ENCODE measurements around the gene SRSF6. TPM values are rescaled to one million over a fixed set of nuclear protein-coding genes. Genes with fewer than 3 reads are reported as not detected.
A peak's percentile ranks its signal among the peaks of the same experiment; 100 is the strongest.
"Not testable (repeated sequence)": the region's sequence is repeated elsewhere in the genome, so short reads cannot be mapped to it uniquely, and the experiment has no call there.

The SRSF6 gene
- total RNA-seq, 1 experiment from 2014 or later, result 335 TPM

- CTCF ChIA-PET, result no interaction called here
- Mint-ChIP-seq H3K27me3 (ENCODE audit: insufficient read depth, unreplicated experiment) (no peaks in the 10 kb centered on the region), H3K4me3 (ENCODE audit: unreplicated experiment) (no peak overlapping the region), H3K36me3 (ENCODE audit: insufficient read depth, unreplicated experiment) (no peaks in the 10 kb centered on the region), H3K9me3 (ENCODE audit: unreplicated experiment) (no peaks in the 10 kb centered on the region), H3K27ac (ENCODE audit: unreplicated experiment) (no peak overlapping the region), H3K4me1 (ENCODE audit: low read depth, unreplicated experiment) (no peaks in the 10 kb centered on the region)
- Histone ChIP-seq H3K4me3 (ENCODE audit: low read depth, low read length) (no peak overlapping the region), H3K36me3 (ENCODE audit: control insufficient read depth, insufficient read depth, low read length) (no peaks in the 10 kb centered on the region), H3K27me3 (replicated peaks; ENCODE audit: control insufficient read depth, insufficient read depth, low read length) (no peaks in the 10 kb centered on the region; the same call in 1 of the 2 replicates), H3K4me1 (no peaks in the 10 kb centered on the region), H3K9me3 (0 out of 2 replicates have a peak, but pooled peaks cover 4% of the 10 kb centered on the region)
- intact Hi-C loops (cut with micrococcal nuclease; ENCODE audit: unreplicated experiment), result no loop called here
- POLR2A ChIA-PET, result no interaction called here
- BruUV-seq (replicated peaks), result no TSS peak
- peak in 1 of 2 experiments; percentile 22 for DNase-seq
- no peak for TF ChIP-seq CTCF (IDR thresholded peaks at IDR 0.05; ENCODE audit: insufficient read depth in 1 of 2, low read depth in 1 of 2, low read length in 1 of 2, severe bottlenecking in 1 of 2, unreplicated experiment in 1 of 2)
Measured at GRCh38 chr20:43495388-43495787, 37.7 kb downstream of the SRSF6 start.

GRCh38 chr20:43502021-43502420 is 44.3 kb downstream of the SRSF6 start:
- H3K36me3 ChIP-seq (ENCODE audit: control insufficient read depth, insufficient read depth, low read length); H3K27me3 ChIP-seq (replicated peaks; ENCODE audit: control insufficient read depth, insufficient read depth, low read length); H3K27ac Mint-ChIP-seq (ENCODE audit: unreplicated experiment); intact Hi-C loops (cut with micrococcal nuclease; ENCODE audit: unreplicated experiment); H3K4me1 ChIP-seq; POLR2A ChIA-PET; H3K4me1 Mint-ChIP-seq (ENCODE audit: low read depth, unreplicated experiment); H3K36me3 Mint-ChIP-seq (ENCODE audit: insufficient read depth, unreplicated experiment); H3K4me3 ChIP-seq (ENCODE audit: low read depth, low read length); H3K9me3 Mint-ChIP-seq (ENCODE audit: unreplicated experiment); H3K4me3 Mint-ChIP-seq (ENCODE audit: unreplicated experiment); BruUV-seq (replicated peaks); CTCF ChIA-PET; H3K9me3 ChIP-seq: not testable (repeated sequence)
- H3K27me3 Mint-ChIP-seq (ENCODE audit: insufficient read depth, unreplicated experiment), result peaks cover 17% of the 10 kb centered on the region
- DNase-seq, result peak in 1 of 2 experiments; percentile 16

GRCh38 chr20:43506238-43506637 is 48.5 kb downstream of the SRSF6 start:
- Mint-ChIP-seq H3K27ac (ENCODE audit: unreplicated experiment) (no peak overlapping the region), H3K4me3 (ENCODE audit: unreplicated experiment) (no peak overlapping the region), H3K9me3 (ENCODE audit: unreplicated experiment) (no peaks in the 10 kb centered on the region), H3K36me3 (ENCODE audit: insufficient read depth, unreplicated experiment) (no peaks in the 10 kb centered on the region), H3K4me1 (ENCODE audit: low read depth, unreplicated experiment) (no peaks in the 10 kb centered on the region), H3K27me3 (ENCODE audit: insufficient read depth, unreplicated experiment) (peaks cover 15% of the 10 kb centered on the region)
- DNase-seq, result no peak
- CTCF ChIA-PET, result no interaction called here
- no TSS peak for BruUV-seq (replicated peaks)
- intact Hi-C loops (cut with micrococcal nuclease; ENCODE audit: unreplicated experiment), result no loop called here
- Histone ChIP-seq H3K4me3 (ENCODE audit: low read depth, low read length) (no peak overlapping the region), H3K27me3 (replicated peaks; ENCODE audit: control insufficient read depth, insufficient read depth, low read length) (no peaks in the 10 kb centered on the region), H3K4me1 (no peaks in the 10 kb centered on the region), H3K36me3 (ENCODE audit: control insufficient read depth, insufficient read depth, low read length) (no peaks in the 10 kb centered on the region), H3K9me3 (peaks cover 2% of the 10 kb centered on the region; the same call in 1 of the 2 replicates)
- no peak for TF ChIP-seq CTCF (IDR thresholded peaks at IDR 0.05; ENCODE audit: insufficient read depth in 1 of 2, low read depth in 1 of 2, low read length in 1 of 2, severe bottlenecking in 1 of 2, unreplicated experiment in 1 of 2)
- POLR2A ChIA-PET, result no interaction called here
